Umbilical cord (tissue), 2 donors: ENCODE measurements around the gene ZNF79. TPM values are rescaled to one million over a fixed set of nuclear protein-coding genes. Genes with fewer than 3 reads are reported as not detected.
A peak's percentile ranks its signal among the peaks of the same experiment; 100 is the strongest.

Experiments
- DNase-seq: peaks from one replicate; pipeline ENCODE4 v3.0.0-alpha.2; 2015; ENCODE audit warnings: low spot score
- total RNA-seq: library from RNA; depleted of rRNA; stranded (reverse); fragments of >200 nt; gene quantifications from one replicate; pipeline ENCODE4 v1.2.3, GENCODE V29; 2014; ENCODE audit warnings: low replicate concordance; ENCODE audit not compliant: insufficient read depth

The ZNF79 gene
- total RNA-seq, 1 donor from 2014 or later, result 15.2 TPM

DNA sequence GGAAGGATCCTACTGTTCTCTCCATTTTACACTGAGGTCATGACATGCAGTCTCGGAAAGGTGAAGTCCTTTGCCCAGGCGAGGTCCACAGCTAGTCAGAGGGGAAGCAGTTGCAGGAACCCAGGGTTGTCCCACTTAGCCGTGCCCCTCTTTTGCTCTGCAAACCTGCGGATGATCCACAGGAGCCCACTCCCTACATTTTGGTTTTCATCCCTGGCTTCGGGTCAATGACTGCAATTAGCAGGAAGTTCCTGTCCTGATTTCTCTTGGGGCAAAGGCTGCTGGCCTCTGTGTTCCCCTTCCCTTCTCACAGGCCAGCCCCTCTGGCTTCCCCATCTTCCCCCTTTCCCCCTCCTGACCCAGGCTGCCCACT, 25.9 kb upstream of the ZNF79 start:
- DNase-seq, result no peak

DNA sequence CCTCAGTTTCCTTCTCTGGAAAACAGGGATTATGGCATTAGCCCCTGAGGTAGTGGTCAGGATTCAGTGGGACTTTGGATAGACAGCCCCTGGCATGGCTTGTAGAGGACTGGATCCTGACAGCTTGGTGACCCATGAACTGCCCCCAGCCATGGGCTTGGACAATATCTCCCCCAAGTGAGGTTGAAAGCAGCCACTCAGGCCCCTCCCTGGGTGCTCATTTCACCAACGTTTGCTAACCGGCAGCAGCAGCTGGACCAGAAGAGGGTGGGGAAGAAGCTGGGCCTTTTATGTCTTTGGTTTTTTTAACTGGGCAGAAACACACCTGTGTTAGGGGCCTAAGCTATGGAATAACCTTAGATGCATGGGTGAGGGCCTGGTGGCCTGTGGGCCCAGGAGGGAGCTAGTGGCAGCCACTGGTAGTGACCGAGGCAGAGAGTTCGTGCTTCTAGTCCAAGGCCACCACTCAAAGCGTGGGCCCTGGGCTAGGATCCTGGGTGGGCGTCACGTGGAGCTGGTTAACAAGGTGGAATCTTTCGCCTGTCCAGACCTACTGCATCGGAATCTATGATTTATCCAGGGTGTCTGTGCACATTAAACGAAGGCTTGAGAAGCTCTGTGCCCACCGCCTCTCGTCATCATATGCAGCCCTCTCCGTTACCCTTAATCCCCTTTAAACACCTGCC, 25.3 kb upstream of the ZNF79 start:
- DNase-seq, result no peak

DNA sequence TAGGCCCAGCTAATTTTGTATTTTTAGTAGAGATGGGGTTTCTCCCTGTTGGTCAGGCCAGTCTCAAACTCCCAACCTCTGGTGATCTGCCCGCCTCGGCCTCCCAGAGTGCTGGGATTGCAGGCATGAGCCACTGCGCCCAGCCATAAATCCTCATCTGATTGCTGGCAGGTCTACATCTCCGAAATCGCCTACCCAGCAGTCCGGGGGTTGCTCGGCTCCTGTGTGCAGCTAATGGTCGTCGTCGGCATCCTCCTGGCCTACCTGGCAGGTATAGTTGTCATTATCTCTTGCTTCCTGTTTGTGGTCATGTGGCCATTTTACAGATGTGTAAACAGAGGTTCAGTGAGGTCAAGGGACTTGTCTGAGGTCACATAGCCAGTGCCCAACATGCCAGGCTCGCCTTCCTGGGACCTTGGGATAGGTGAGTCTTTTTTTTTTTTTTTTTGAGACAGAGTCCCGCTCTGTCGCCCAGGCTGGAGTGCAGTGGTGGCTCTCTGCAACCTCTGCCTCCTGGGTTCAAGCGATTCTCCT, 24.4 kb upstream of the ZNF79 start:
- no peak for DNase-seq

DNA sequence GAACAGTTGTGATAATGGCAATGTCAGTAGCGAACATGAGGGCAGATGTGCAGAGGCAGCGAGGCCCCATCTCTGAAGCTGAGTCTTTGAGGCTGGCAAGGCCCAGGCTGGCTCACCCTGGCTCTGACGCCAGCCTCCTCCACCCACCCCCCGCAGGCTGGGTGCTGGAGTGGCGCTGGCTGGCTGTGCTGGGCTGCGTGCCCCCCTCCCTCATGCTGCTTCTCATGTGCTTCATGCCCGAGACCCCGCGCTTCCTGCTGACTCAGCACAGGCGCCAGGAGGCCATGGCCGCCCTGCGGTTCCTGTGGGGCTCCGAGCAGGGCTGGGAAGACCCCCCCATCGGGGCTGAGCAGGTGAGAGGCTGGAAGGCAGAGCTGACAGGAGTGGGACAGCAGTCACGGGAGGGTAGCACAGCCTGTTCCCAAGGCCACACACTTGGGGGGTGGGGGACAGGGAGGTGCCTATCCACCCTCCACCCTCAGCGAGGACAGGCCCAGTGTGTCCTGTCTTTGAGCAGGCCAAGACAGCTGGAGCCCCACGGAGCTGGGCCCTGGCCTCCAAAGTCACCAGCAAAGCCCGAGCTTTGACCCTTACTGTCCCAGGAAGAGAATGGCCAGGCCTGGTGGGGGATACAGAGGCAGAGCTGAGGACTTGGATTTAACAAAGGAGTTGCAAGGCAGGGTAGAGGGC, 21.6 kb upstream of the ZNF79 start:
- no peak for DNase-seq

DNA sequence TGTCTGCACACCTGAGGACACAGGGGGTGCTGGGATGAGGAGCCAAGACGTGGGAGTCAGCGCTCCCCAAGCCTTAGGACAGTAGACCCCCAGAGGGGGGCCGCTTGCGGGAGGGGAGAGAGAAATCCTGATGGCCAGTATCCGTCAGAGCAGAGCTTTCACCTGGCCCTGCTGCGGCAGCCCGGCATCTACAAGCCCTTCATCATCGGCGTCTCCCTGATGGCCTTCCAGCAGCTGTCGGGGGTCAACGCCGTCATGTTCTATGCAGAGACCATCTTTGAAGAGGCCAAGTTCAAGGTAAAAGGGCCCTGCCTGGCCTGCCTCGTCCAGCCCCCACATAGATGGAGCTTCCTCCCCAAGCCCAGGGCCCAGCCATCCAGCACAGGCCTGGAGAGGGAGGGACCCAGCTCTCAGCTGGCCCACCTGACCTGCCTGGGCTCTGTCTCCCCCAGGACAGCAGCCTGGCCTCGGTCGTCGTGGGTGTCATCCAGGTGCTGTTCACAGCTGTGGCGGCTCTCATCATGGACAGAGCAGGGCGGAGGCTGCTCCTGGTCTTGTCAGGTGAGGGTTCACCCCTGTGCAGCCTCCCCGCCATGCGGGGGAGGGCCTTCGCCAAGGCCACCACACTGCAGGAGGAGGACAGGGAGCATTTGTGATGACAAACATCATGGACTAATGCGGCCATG, 20.5 kb upstream of the ZNF79 start:
- no peak for DNase-seq

DNA sequence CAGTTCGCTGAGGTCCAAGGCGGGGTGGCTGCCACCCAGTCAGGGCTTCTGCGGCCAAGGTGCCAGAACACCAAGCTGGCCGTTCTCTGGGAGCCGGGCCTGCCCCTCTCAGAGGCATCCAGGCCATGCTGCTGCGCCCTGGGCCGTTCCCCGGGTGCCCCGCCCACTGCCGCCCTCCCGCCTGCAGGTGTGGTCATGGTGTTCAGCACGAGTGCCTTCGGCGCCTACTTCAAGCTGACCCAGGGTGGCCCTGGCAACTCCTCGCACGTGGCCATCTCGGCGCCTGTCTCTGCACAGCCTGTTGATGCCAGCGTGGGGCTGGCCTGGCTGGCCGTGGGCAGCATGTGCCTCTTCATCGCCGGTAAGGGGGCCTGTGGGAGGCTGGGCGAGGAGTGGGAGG, 19.6 kb upstream of the ZNF79 start:
- no peak for DNase-seq

DNA sequence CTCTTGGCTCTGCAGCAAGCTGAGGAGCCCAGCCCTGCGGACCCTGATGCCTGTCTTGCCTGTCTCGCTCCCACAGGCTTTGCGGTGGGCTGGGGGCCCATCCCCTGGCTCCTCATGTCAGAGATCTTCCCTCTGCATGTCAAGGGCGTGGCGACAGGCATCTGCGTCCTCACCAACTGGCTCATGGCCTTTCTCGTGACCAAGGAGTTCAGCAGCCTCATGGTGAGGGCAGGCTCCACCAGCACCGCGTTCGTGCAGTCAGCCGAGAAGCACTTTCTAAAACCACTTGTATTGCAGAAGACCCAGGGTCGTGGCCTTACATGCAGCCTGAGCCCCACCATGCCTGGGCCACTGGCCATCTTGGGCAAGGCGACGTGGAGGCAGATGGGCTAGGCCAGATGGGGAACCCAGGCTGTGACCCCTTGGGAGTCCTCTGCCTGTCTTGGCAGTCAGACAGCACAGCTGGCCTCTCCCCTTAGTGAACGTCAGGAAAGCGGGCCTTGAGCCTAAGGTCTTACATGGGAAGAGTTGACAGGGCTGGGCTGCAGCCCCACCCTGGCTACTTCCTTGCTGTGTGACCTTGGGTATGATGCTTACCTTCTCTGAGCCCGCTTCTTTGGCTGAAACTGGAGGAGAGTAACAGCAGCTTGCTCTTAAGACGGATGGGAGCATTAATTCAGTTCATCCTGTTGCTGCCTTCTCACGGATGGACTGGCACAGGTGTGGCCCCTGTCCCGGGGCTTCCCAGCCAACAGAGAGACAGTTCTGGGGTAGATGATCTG, 18.6 kb upstream of the ZNF79 start:
- no peak for DNase-seq

DNA sequence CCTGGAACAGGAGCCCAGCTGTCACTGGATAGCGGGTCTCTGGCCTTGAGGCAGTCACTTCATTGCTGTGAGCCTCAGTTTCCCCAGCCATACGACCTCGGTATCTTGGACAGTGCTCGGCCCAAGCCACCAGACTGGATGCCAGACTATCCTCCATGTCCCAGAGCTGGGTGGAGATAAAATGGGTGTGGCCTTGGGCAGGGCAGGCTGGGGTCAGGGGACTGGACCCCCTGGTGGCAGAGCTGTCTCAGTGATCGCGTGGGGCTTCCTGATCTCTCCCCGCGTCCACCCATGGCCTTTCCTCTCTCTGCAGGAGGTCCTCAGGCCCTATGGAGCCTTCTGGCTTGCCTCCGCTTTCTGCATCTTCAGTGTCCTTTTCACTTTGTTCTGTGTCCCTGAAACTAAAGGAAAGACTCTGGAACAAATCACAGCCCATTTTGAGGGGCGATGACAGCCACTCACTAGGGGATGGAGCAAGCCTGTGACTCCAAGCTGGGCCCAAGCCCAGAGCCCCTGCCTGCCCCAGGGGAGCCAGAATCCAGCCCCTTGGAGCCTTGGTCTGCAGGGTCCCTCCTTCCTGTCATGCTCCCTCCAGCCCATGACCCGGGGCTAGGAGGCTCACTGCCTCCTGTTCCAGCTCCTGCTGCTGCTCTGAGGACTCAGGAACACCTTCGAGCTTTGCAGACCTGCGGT, 17.2 kb upstream of the ZNF79 start:
- no peak for DNase-seq

DNA sequence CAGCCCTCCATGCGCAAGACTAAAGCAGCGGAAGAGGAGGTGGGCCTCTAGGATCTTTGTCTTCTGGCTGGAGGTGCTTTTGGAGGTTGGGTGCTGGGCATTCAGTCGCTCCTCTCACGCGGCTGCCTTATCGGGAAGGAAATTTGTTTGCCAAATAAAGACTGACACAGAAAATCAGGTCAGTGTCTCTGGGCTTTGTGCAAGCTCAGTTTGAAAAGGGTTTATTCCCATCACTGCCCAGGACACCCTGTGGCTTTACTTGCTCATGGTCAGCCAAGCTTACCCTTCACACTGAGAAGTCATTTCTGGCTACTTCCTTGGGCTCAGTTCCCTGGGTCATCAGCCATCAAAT, 16.7 kb upstream of the ZNF79 start:
- no peak for DNase-seq

DNA sequence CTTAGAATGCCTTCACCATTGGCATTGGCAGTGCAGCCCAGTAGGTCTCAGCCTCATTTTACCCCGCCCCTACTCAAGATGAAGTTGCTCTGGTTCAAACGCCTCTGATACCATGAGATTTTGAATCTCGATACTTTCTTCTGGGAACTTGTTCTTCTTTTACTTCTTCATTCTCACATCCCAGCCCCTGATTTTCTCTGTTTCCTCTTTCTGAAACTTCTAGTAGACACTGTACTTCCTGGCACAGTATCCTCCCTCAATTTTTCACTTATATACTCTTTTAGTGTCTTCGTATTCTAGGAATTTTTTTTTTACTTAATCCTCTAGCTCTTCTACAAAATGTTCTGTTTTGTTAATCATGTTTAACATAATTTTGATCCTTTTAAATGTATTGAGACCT, 13.1 kb upstream of the ZNF79 start:
- no peak for DNase-seq

DNA sequence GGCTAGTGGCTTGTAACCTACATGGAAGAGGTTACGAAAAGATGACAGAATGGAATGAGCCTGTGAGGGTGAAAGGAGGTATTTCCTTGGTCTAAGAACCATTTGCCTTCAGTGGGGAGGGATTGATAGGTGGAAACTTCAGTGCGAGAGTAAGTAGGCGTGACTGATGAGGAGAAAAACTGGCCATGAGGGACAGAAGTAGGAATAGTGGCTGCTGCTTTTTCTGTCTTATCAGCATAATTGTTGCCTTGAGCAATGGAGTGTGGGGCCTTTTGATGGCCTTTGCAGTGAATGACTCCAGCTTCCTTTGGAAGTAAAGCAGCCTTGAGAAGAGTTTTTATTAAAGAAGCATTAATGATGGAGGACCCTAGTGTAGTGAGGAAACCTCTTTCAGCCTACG, 9.0 kb upstream of the ZNF79 start:
- no peak for DNase-seq

DNA sequence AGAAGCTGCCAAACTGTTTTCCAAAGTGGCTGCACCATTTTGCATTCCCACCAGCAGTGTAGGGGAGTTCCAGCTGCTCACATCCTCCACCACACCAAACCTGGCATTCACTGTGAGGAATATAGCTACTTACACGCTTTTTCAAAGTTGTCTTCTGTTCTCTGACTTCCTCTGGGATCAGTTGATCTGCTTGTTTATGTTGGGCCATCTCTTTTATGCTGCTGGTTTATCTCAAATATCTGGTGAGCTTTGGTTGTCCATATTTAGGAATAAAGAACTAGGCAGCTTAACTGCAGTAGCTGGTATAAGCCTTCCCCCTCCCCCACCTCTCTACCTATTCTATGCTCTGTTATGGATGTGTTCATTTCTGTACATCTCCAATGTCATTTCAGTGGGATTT, 8.5 kb upstream of the ZNF79 start:
- peak; percentile 28 for DNase-seq

DNA sequence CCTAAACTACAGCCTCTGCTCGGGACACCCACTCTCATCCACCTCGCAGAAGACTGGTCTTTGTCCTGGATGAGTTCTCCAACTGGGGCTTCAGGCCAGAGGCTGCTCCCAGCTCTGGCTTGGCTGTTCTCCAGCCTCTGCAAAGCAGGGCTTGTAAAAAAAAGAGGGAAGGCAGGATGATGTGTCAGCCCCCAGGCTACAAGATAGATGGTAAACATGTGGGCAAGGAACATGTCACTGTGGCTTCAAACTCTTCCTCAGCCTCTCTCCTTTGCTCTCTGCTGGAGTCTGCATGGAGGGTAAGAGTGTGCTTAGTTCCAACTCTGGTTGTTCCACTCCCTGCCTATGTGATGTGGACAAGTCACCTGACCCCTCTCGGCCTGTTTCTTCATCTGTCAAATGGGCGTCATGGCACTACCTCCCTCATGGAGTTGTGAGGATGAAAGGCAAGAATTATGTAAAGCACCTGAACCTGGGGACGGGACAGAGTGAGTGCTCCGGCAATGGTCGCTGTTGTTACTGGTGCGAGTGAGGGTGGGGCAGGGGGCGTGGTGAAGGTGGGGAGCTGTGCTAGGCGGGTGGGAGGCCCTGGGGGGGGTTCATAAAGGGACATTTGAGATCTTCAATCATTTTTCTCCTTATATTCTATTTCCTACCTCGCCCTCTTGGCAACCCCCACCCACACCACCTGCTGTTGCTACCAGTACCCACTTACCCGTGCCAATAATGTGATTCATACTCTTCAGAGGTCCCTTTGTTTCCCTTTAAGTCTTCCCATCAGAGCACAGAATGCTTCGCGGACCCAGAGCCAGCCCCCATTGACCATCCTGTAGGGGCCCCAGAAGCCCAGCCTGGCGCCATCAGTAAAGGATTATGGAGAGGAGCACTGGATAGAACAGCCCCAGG, 6.8 kb upstream of the ZNF79 start:
- no peak for DNase-seq

DNA sequence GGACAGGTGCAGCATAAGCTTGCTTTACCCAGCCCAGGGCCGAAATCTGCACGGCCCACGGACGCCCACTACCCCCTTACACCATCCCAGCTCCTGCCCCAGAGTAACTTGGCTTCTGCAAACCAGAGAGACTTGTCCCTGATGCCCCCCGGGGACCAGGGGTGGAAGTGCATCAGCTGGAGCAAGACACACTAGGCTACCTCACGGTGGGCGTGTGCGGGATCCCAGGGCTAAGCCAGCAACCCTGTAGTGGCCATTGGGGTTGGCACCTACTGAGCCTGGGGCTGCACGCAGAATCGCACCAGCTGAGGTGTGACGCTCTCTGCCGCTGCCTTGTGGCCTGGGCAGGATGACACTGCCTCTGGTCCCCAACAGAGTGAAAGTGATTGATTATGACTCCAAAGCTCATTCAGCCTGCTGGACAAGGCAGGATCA, 6.1 kb upstream of the ZNF79 start:
- DNase-seq, result no peak

DNA sequence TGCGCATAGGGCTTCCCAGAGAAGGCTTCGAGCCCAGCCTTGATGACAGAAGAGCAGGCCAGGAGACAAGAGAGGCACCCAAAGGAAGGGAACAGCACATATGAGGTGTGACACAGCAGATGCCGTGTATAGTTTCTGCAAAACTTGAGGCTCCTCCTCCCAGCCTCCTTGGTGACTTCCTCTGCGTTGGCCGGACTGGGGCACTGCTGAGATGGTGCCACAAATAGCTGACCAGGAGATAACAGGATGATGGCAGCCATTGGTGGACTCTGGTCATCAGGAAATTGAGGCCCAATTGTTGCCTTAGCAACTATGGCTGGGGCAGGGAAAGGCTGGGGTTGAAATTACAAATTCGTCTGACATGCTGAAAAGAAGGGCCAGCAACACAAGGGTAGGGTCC, 4.8 kb upstream of the ZNF79 start:
- DNase-seq, result no peak

DNA sequence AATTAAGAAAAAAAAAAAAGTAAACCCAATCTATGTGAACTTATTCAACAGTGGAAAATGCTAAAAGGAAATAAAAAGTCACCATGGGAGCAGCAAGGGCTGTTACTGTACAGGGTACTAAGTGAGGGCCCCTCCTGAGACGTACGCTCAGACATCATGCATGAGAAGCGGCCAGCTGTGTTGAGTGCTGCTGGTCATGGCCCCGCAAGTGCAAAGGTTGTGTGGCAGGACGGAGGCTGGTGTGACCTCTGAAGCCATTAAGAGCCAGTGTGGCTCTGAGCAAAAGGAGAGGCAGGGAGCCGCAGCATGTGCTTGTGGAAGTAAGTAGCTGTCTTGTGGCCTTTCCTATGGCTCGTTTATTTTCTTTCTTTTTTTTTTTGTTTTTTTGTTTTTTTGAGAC, 3.1 kb upstream of the ZNF79 start:
- no peak for DNase-seq

DNA sequence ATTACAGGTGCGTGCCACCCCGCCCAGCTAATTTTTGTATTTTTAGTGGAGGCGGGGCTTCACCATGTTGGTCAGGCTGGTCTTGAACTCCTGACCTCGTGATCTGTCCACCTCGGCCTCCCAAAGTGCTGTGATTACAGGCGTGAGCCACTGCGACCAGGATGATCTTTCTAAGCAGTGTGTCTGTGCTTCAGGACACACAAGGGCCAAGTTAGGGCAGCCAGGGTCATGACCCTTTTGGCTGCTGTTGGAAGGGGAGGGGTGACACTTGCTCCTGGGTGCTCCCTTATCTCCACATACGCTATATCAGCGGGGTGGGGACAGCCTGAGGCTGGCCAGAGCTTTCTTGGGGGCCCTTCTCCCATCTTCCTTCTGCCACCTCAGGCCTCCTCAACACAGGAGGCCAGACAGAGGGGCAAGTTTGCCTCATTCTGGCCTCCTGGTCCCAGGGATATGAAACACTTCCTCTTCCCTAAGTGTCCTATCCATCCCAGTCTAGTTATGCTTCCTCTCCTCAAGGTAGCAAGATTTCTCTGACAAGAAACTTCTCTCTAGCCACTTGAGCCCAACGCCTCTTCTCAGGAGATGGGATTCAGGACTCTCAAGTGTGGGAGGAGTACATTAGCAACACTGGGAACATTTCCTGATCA, 1.9 kb upstream of the ZNF79 start:
- DNase-seq, result no peak

DNA sequence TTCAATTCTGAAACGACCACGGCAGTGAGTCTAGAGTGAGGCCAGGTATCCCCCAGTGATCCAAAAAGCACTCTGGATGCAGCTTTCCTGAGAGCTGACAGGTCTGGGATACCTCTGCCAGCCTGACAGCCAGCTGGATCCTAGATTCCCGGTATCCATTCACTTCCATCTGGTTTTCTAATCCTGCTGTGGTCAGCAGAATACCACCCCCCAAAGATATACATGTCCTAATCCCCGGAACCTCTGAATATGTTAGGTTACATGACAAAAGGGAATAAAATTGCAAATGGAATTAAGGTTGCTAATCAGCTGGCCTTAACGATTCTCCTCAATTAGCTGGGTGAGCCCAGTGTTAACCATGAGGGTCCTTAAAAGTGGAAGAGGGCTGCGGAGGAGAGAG, 1.4 kb upstream of the ZNF79 start:
- no peak for DNase-seq

DNA sequence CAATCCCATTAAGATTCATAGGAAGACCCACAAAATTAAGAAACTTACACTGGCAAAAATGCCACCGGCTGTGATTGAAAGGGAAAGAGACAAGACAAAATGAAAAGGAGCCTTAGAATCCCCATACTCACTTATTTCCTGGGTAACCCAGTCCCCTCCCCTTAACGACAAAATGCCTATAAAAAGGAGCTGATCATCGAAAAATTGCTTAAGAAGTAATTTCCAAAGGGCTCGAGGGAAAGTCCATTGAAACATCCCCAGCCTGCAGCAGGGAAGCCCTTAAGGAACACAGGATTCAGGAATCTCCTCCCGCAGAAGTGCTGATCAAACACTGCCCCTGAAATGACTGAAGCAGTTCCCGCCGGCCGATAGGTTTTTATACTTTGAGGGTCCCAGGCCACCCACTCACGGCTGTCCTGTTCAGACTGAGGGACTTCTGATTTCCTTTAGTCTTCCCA, 677 bp upstream of the ZNF79 start:
- DNase-seq, result no peak

DNA sequence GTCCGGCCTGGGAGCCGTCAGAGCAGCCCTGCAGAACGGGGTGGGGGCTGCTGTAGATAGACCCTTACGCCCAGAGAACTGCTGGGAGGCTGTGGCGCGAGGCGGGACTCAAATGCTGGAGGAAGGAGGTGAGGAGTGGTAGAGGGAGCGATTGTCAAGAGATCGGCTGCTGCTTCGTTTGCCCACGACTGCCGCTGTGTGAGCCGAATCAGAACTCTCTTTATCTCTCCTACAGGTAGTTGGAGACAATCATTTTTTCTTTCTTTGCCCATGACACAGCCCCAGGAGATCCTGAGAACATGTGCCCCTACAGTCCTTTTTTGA, 456 bp downstream of the ZNF79 start:
- DNase-seq, result no peak
